ENCODE measurements around the gene ZNF516.

DNA sequence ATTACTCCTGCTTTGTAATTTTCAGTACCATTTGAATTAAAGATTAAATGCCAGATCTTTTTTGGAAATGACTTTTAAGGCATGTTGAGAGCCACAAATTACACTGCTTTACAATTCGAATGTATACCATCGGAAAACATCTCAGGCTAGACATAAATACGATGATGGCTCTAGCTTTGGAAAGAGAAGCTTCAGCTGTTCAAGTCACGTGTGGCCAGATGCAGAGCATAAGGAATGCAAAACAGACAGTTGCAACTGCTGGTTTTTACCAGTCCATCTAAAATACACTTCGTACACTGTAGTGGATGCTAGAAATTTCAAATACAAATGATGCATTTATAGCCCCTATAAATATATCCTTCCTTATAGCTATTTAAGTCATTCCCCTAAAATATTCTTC, 8.0 kb downstream of the ZNF516 start:
- TF ChIP-seq, protein P1, sequence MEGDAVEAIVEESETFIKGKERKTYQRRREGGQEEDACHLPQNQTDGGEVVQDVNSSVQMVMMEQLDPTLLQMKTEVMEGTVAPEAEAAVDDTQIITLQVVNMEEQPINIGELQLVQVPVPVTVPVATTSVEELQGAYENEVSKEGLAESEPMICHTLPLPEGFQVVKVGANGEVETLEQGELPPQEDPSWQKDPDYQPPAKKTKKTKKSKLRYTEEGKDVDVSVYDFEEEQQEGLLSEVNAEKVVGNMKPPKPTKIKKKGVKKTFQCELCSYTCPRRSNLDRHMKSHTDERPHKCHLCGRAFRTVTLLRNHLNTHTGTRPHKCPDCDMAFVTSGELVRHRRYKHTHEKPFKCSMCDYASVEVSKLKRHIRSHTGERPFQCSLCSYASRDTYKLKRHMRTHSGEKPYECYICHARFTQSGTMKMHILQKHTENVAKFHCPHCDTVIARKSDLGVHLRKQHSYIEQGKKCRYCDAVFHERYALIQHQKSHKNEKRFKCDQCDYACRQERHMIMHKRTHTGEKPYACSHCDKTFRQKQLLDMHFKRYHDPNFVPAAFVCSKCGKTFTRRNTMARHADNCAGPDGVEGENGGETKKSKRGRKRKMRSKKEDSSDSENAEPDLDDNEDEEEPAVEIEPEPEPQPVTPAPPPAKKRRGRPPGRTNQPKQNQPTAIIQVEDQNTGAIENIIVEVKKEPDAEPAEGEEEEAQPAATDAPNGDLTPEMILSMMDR (IDR thresholded peaks at IDR 0.05; ENCODE audit: low read length) = no peak
- TF ChIP-seq EZH2 (IDR thresholded peaks at IDR 0.05; ENCODE audit: borderline replicate concordance, low read length) = no peak

Measured in OCI-LY1 (cell line).